Inflammatory macrophage treated with lipopolysaccharide for 1 hour (primary cell): Measurements from ENCODE around the gene DTNBP1.
A peak's percentile ranks its signal among the peaks of the same experiment; 100 is the strongest.
"Not testable (repeated sequence)": the region's sequence is repeated elsewhere in the genome, so short reads cannot be mapped to it uniquely, and the experiment has no call there.

Experiments
- DNase-seq, 2 donors: peaks; one replicate each; pipeline ENCODE4 v3.0.0-alpha.2; 2020 to 2022

The DTNBP1 gene

DNA sequence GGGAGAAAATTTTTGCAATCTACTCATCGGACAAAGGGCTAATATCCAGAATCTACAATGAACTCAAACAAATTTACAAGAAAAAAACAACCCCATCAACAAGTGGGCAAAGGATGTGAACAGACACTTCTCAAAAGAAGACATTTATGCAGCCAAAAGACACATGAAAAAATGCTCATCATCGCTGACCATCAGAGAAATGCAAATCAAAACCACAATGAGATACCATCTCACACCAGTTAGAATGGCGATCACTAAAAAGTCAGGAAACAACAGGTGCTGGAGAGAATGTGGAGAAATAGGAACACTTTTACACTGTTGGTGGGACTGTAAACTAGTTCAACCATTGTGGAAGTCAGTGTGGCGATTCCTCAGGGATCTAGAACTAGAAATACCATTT is 4.1 kb upstream of the DTNBP1 start:
- not testable (repeated sequence) for DNase-seq

DNA sequence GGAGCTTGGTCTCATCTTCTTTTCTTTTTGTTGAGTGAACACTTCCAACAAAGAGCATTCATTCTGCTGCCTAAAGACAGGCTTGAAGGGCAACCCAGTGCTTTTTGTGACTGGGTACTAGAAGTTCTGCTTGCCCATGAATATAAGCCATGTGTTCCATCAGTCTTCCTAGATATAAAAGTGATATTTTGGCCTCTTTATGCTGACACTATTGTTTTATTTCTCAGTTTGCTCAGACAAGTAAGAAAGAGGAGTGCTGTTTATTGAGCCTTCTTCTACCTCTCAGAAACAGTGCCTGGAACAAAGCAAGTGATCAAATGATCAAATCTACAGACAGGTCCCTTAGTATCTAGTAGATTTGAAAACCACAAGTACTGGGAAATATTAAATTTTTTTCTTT is 2.4 kb upstream of the DTNBP1 start:
- no peak for DNase-seq

DNA sequence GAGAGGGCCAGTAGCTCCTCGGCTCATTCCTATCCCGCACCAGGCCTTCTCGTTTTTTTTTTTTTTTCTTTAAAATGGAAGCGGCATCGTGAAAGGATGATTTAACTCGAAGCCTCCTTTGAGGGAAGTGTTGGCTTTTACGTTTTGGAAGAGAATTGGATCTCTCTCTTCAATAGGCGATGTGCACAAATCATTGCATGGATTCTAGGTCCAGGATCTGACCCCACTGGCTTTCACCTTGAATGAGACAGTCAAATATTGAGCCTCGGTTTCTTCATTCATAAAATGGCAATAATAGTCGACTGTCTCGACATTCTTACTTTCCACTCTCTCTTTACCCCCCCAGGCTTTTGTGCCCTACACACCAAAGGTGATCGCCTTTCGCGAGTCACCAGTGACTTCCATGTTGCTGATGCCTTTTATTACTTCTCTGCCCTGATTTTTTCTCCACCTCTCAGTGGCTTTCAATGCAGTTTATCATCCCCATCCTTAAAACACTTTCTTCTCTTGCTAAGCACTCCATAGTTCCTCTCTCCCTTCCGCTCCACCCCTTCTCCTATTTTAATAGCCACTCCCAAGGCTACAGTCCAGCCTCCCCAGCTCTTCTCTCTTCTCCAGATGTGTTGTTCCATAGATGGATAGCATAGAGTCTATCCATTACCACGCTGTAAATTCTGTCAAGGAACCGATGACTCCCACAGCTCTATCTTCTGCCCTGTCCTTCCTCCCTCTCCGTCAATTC is 473 bp upstream of the DTNBP1 start:
- peak; percentile 22 to 29 for DNase-seq

DNA sequence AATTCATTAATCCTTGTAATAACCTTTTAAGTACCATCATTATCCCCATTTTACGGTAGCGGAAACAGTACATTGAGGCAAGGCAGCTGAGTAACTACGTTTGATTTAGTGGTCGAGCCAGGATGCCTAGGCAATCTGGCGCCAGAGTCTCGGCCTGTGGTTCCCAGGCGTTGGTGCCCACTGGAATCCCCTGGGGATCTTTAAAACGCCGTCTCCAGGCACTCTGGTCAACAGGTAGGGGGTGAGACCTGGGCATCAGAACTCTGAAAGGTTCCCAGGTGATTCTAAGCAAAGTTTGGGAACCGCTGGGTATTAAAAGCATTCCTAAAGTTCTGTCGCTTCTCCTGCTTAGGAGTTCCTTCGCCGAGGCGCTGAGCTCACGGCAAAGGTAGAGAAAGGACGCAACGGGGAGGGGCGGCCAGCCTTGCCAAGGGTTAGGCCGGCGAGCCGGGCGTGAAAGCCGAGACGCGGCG is 939 bp downstream of the DTNBP1 start:
- no peak for DNase-seq

DNA sequence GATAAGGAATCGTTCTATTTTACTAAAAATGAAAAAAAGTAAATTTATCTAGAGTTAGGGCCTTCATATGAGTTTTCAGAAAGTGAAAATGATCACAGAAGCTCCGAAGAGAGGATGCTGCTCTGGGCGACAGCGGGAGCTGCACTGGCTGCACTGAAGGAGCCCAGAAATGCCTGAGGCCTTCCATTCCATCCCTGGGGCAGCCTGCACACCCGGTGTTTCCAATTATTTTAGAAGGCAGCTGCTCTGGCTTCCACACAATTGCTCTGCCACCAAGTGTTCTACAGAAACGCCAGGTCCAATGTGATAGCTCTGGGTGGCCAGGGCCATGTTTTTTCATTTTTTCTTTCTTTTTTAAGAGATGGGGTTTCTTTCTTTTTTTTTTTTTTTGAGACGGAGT is 3.6 kb downstream of the DTNBP1 start:
- no peak for DNase-seq

DNA sequence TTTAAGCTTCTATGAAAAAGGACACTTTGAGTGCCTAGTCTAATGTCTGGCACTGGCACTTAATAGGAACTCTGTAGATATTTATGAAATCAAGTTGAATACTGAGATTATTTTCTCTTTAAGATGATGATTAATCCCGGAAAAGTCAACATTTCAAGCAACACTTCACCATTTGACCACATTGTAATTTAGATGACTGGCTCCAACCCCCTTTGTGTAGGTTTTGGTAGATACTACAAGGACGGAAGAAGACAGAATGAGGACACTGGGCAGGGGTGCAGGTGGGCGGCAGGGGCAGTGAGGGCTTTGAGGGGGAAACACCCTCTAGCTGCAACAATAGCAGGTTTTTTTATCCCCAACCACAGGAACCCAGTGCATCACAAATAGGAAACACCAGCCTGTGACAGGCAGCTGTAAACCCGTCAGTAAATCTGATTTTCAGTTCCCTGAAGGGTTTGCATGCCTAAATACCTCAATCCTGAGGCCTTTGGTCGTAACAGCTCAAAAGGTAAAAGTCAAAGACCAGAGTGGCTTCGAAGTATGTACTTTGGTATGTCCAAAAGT is 4.6 kb downstream of the DTNBP1 start:
- DNase-seq = peak; percentile 41 to 52

DNA sequence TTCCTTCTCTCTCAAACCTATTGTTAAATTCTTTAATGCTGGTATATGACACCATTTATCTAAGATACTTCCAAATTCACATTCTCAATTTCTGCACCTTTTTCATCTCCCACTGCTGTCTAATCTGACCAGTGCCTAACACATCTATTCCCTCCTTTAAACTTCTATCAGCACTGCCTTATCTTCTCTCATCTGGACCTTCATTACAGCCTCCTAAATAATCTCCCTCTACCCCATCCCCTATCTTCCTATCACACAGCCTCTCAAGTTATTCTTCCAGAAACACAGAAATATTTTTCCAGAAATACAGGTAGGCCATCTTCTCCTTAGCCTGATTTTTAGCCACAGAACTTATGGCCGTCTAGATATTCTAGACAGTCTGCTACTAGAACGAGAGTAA is 5.5 kb downstream of the DTNBP1 start:
- no peak for DNase-seq

DNA sequence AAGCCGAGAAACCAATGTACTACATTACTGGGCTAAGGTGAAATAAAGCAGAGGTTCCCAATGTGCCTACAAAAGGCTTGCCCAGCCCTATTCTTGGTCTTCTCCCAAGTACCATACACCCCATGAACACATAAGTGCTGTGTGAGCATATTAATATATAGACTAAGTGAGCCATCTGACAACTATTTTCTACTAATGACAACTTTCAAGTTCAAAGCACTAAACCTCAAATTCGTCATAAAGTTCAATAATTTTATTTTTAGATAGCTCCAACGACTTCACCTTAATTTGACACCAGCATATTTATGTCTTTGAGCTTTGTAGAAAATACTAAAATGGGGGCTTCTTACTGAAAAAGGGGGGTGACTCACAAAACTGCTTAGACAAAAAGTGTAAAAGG is 6.7 kb downstream of the DTNBP1 start:
- no peak for DNase-seq

DNA sequence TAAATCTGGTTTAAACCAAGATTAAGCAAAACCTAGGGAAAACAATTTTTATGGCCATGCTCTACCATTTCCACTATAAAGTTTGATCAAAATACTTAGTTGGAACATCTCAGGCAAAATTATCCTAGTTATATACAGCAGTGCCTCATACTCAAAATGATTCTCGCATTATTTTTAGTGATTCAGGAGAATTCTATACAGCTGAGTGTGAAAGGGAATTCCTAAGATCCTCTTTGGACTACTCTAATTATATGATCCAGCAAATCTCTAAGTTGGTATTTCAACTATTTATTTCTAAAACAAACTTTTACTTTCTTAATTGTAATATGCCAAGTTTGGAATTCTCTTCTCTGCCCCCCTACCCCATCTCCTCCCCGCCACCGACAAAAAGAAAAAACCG is 8.6 kb downstream of the DTNBP1 start:
- no peak for DNase-seq

DNA sequence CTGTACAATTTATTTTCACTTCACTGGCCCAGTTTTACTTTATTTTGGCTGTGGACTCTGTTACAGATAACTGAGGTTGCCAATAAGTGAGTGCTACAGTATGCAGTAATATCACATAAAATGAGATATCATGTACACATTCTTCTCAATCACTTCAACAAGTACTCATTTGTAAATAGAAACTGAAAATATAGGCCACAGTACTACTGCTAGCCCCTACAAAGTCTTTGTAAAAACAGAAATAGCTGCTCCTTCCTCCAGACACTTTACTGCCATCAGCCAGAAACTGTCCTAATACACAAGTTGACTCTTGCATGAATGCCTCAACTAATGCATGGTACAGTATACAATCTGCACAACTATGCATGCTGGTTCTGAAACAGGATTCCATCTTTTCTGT is 9.2 kb downstream of the DTNBP1 start:
- no peak for DNase-seq

DNA sequence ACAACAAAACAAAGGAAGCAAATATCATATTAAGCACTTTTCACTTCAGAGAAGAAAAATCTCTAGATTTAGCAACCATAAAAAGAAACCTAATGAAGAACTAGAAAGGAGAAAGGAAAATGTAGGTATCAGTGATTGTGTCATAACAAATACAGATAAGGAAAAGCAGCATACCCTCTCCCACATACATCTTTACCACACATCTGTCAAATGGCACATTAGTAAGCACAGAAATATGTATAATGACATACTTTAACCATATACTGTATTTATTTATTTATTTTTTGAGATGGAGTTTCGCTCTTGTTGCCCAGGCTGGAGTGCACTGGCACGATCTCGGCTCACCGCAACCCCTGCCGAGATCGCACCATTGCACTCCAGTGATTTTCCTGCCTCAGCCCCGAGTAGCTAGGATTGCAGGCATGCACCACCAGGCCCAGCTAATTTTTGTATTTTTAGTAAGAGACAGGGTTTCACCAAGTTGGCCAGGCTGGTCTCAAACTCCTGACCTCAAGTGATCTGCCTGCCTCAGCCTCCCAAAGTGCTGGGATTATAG is 12.7 kb downstream of the DTNBP1 start:
- DNase-seq = not testable (repeated sequence)

DNA sequence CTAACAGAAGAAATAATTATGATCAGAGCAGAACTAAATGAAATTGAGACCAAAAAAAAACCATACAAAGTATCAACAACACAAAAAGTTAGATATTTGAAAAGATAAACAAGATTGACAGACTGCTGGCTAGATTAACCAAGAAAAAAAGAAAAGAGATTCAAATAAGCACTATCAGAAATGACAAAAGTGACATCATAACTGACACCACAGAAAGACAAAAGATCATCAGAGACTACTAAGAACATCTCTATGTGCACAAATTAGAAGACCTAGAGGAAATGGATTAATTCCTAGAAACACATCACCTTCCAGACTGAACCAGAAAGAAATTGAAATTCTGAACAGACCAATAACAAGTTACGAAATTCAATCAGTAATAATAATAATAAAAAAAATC is 17.9 kb downstream of the DTNBP1 start:
- DNase-seq = no peak

DNA sequence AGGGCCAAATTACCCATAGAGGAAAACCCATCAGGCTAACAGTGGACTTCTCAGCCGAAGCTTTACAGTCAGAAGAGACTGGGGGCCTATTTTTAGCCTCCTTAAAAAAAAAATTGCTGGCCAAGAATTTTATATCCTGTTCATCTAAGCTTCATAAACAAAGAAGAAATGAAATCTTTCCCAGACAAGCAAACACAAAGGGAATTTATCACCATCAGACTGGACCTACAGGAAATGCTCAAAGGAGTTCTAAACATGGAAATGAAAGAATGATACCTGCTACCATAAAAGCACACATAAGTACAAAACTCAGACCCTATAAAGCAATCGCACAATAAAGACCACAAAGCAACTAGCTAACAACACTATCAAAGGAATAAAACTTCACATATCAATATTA is 19.3 kb downstream of the DTNBP1 start:
- no peak for DNase-seq

DNA sequence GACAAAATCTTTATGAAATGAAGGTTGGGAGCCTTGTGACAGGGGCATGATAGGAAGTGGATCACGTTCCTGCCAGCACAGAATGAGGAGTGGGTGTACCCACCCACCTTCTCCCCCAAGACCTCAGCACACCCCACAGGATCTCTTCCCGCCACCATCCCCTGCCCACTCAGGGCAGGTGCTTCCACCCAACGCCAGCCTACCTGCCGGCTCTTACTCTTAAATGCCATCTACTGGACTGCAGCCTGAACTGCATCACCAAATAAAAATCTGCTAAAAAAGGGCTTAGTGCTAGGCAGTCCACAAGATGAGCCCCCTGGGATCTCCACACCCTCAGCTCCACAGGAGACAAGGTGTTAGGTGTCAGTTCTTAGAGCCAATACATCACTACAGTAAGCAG is 20.6 kb downstream of the DTNBP1 start:
- DNase-seq = no peak

DNA sequence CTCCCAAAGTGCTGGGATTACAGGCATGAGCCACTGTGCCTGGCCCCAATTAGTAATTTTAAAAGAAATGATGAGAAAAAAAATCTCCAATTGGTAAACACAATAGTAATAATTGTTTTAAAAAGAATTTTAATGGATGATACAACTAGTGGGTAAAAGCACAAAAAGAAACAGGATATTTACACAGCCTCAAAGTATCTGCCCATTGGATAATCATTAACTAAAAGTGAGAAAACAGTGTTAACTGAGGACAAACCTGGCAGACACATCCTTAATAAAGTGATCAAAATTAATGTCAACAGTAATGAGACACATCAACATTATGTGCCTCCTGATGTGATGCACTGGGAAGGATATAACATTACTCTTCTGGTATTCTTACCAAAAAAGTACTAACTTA is 24.5 kb downstream of the DTNBP1 start:
- no peak for DNase-seq

DNA sequence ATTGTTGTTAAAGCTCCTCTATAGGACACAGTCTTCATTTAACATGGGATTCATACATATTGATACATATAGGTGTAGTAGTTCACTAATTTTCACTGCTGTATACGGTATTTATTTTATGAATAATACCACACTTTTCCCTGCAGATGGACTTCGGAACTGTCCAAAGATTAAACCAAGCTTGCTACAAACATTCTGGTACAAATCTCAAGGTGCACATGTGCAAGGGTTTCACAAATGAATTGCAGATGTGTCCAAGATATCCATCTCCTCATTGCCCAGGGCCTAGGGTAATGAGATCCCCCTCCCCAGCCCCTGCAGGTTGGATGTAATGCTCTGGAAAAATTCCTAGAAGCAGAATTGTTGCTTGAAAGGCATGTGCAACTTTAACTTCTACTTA is 31.4 kb downstream of the DTNBP1 start:
- no peak for DNase-seq

DNA sequence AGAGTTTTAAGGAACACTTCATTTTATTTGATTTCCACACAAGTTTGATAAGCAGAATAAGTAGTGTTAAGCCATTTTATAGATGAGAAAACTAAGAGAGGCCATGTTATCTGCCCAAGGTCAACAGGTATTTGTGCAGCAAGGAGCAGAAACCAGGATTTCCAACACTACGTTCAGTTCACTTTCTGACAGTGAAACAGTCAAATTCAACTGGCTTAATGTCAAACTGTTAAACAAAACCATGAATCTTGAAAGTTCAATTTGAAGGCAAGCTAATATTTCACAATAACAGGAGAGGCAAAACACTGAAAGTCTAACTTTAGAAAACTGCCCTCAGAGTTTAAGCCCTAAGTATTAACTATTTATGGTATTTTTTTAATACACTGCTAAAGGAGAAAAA is 32.6 kb downstream of the DTNBP1 start:
- DNase-seq = no peak

DNA sequence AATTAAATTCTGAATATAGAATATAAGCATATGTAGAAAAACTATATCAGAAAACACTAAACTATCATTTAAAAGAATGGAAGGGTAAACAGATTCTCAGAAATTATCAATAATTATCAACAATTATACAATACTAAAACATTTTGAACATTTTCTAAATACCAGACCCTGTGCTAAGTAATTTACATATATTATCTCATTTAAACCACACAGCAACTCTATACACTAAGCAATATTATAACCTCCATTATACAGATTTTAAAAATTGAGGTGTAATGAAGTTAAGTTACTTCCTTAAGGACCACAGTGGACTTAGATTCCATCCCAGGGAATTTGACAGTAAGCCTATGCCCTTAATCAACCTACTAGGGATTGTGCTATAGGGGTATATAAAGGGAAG is 33.3 kb downstream of the DTNBP1 start:
- DNase-seq = no peak

DNA sequence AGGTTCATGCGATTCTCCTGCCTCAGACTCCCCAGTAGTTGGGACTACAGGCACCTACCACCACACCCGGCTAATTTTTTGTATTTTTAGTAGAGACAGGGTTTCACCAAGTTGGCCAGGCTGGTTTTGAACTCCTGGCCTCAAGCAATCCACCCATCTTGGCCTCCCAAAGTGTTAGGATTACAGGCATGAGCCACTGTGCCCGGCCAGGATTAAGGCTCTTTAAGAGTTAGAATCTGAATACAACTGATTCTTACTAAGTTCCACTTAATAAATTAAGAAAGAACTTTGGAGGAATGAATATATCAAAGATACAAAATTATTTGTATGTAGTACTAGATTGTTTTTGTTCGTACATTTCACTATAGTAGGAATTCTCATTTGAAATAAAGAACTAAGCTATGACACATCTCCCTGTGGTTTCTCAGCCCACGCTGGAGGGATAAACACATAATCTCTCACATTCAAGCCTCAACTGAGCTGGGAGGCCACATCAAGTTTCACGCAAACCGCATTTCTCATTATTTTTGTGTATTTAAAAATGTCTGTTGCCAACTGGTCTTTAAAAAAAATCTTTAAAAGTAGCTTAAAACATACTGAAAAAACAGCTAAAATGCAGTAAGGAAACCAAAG is 34.2 kb downstream of the DTNBP1 start:
- peak; percentile 83 to 84 for DNase-seq

DNA sequence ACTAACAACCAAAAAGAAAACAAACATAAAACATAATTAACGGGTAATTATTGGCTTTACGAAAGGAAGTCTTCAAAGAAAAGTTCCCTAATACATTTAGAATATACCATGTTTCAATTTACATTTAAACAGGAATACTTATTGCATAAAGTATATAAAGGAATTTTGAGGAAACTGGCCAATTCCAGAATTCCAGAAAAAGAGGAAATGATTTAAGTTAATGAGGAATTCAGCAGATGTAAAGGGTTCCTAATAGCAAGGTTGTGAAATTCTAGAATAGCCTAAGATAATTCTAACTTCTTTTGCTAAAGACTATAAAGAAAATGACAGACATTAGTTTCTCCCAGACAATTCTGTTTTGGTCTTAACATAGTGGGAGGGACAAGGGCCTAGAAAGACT is 35.0 kb downstream of the DTNBP1 start:
- DNase-seq = no peak

DNA sequence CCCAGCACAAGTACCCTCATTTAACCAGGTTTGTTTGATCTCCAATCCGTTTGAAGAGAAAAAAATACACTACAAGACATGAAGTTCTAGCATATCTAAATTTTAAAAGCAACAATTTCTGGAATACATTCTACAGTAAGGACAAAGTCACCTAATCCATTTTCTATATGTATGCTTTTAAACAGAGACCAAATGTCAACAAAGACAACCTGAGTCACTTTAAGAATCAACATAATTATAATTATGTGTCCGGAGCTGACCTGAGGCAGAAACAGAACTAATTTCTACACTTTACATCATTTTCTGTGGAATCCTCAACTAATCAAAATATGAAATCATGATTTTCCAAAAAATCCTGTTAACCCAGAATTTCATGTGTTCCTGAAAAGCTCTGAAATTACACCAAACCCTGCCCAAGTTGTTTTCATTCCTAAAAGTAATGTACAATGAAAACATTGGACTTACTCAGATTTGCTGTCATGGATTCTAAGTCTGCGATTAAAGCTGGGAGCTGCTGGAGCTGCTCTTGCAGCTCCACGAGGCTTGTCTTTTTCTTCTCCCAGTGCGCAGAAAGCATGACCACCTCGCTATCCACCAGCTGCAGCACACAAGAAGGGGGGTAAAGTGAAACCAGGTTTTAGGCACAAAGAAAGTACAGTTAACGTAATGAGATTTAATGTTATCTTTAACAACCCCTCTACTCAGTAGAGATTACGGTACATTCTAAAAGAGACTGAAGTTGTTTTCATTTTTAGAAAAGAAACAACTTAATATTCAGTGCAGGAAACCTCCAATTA is 35.8 kb downstream of the DTNBP1 start:
- DNase-seq = no peak

DNA sequence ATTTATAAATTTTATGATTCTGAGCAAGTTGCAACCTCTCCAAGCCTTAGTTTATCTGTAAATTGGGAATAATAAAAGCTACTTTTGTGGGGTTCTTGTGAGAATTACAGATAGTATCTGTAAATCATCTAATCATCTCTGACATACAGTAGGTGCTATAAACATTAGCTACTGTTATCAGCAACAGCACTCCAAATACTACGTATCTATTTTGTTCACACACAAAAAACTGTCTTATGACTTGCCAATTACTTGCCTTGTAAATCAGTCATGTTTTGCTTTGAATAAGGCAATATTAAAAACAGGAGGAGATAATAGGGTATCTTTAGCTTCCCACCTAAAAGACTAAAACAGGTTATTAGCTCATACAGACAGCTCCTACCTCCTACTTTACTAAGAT is 36.7 kb downstream of the DTNBP1 start:
- no peak for DNase-seq
